RWPE2 (cell line): ENCODE results near the gene PIK3R4.
A peak's percentile ranks its signal among the peaks of the same experiment; 100 is the strongest.

Source experiments
- ATAC-seq: fragments of 200-7000 bp; cut with Tn5 transposase; 3 replicates; pipeline ENCODE4 v1.9.1; 2021; ENCODE audit warnings: low read depth
- DNase-seq: peaks from one replicate; pipeline ENCODE4 v3.0.0-alpha.2; 2020; ENCODE audit warnings: low spot score
- H3K27ac ChIP-seq: fragments of 450-650 bp; 2 replicates; pipeline ENCODE4 v1.5.1; 2017; ENCODE audit warnings: mild to moderate bottlenecking; ENCODE audit not compliant: poor library complexity, severe bottlenecking
- H3K27me3 ChIP-seq: fragments of 250-450 bp; sonication (Bioruptor Pico); 2 replicates; pipeline ENCODE4 v1.5.1; 2021; ENCODE audit warnings: mild to moderate bottlenecking, moderate library complexity; ENCODE audit not compliant: insufficient read depth, poor library complexity, severe bottlenecking
- H3K36me3 ChIP-seq: fragments of 250-450 bp; sonication (Bioruptor Pico); 2 replicates; pipeline ENCODE4 v1.5.1; 2020; ENCODE audit warnings: low read depth, mild to moderate bottlenecking, moderate library complexity
- H3K4me1 ChIP-seq: fragments of 250-450 bp; sonication (Bioruptor Pico); 2 replicates; pipeline ENCODE4 v1.5.1; 2021; ENCODE audit warnings: mild to moderate bottlenecking, moderate library complexity; ENCODE audit not compliant: insufficient read depth, poor library complexity, severe bottlenecking
- H3K4me3 ChIP-seq: fragments of 250-450 bp; sonication (Bioruptor Pico); 2 replicates; pipeline ENCODE4 v1.5.1; 2021; ENCODE audit warnings: mild to moderate bottlenecking, moderate library complexity; ENCODE audit not compliant: severe bottlenecking
- H3K9me3 ChIP-seq: fragments of 250-450 bp; sonication (Bioruptor Pico); 2 replicates; pipeline ENCODE4 v1.5.1; 2021; ENCODE audit warnings: mild to moderate bottlenecking, moderate library complexity; ENCODE audit not compliant: severe bottlenecking
- CTCF ChIP-seq: fragments of 450-650 bp; IDR thresholded peaks from one replicate; pipeline ENCODE4 v1.5.1; 2017; ENCODE audit warnings: mild to moderate bottlenecking, moderate library complexity; ENCODE audit not compliant: poor library complexity, severe bottlenecking

Gene PIK3R4

GRCh38 chr3:130707902-130708601, 38.6 kb downstream of the PIK3R4 start:
- H3K27me3 ChIP-seq = no peaks in the 10 kb centered on the region
- ATAC-seq (no peak), DNase-seq (no peak)
- no peak overlapping the region for H3K27ac ChIP-seq
- no peak for TF ChIP-seq CTCF
- no peaks in the 10 kb centered on the region for H3K9me3 ChIP-seq
- no peak overlapping the region for H3K4me3 ChIP-seq
- H3K4me1 ChIP-seq = peaks cover 3% of the 10 kb centered on the region
- H3K36me3 ChIP-seq = peaks cover 77% of the 10 kb centered on the region

- no peak for ATAC-seq
- Histone ChIP-seq H3K4me1 (peaks cover 3% of the 10 kb centered on the region), H3K4me3 (no peak overlapping the region), H3K27me3 (no peaks in the 10 kb centered on the region), H3K9me3 (no peaks in the 10 kb centered on the region), H3K36me3 (peaks cover 86% of the 10 kb centered on the region), H3K27ac (no peak overlapping the region)
- TF ChIP-seq CTCF = no peak
- no peak for DNase-seq
Measured at GRCh38 chr3:130705501-130705900, 41.1 kb downstream of the PIK3R4 start.

- no peak overlapping the region for H3K27ac ChIP-seq
- H3K4me1 ChIP-seq = peaks cover 3% of the 10 kb centered on the region
- H3K4me3 ChIP-seq = no peak overlapping the region
- DNase-seq (no peak), ATAC-seq (no peak)
- no peaks in the 10 kb centered on the region for H3K9me3 ChIP-seq
- no peak for TF ChIP-seq CTCF
- H3K27me3 ChIP-seq = no peaks in the 10 kb centered on the region
- H3K36me3 ChIP-seq = peaks cover 79% of the 10 kb centered on the region
Measured at GRCh38 chr3:130702985-130703384, 43.6 kb downstream of the PIK3R4 start.

GRCh38 chr3:130700541-130700940, 46.1 kb downstream of the PIK3R4 start:
- no peak for TF ChIP-seq CTCF
- DNase-seq (no peak), ATAC-seq (no peak)
- H3K9me3 ChIP-seq = no peaks in the 10 kb centered on the region
- no peak overlapping the region for H3K4me3 ChIP-seq
- H3K4me1 ChIP-seq = no peaks in the 10 kb centered on the region
- H3K36me3 ChIP-seq = peaks cover 78% of the 10 kb centered on the region
- H3K27me3 ChIP-seq = no peaks in the 10 kb centered on the region
- no peak overlapping the region for H3K27ac ChIP-seq

GRCh38 chr3:130699765-130700164, 46.9 kb downstream of the PIK3R4 start:
- TF ChIP-seq CTCF = peak; percentile 59
- Histone ChIP-seq H3K4me3 (no peak overlapping the region), H3K4me1 (no peaks in the 10 kb centered on the region), H3K27ac (no peak overlapping the region), H3K27me3 (no peaks in the 10 kb centered on the region), H3K36me3 (peaks cover 78% of the 10 kb centered on the region), H3K9me3 (no peaks in the 10 kb centered on the region)
- no peak for DNase-seq
- ATAC-seq = no peak
